HepG2 (cell line): ENCODE results near the gene NEURL2. TPM values are rescaled to one million over a fixed set of nuclear protein-coding genes. Genes with fewer than 3 reads are reported as not detected.
A peak's percentile ranks its signal among the peaks of the same experiment; 100 is the strongest.

Experiments
- ATF4 ChIP-seq, 2 experiments: fragments of 450-650 bp in 1 of 2; sonication (generic) in 1 of 2; formaldehyde crosslinking; IDR thresholded peaks; 2 replicates each; pipeline versions ENCODE4 v1.5.0 to v1.8.0; 2020 to 2022; ENCODE audit warnings: mild to moderate bottlenecking in 1 of 2, missing genetic modification reagents in 1 of 2
- FOXP4 ChIP-seq: sonication (generic); formaldehyde crosslinking; IDR thresholded peaks from 2 replicates; pipeline ENCODE4 v1.4.0; 2020; ENCODE audit warnings: missing genetic modification reagents
- MTERF4 ChIP-seq: sonication (generic); formaldehyde crosslinking; IDR thresholded peaks from 2 replicates; pipeline ENCODE4 v1.8.0; 2023; ENCODE audit warnings: mild to moderate bottlenecking, missing genetic modification reagents
- NCOR1 ChIP-seq: fragments of 200-600 bp; sonication (generic); IDR thresholded peaks from 2 replicates; pipeline ENCODE4 v1.7.0; 2017; ENCODE audit warnings: antibody characterized with exemption, low read length, borderline replicate concordance
- SSRP1 ChIP-seq: IDR thresholded peaks from 2 replicates; pipeline ENCODE4 v1.6.1; 2016; ENCODE audit warnings: control low read depth
- ZBTB33 ChIP-seq: sonication (generic); formaldehyde crosslinking; IDR thresholded peaks from 2 replicates; pipeline ENCODE4 v1.4.0; 2020; ENCODE audit warnings: missing genetic modification reagents
- ZNF501 ChIP-seq: sonication (generic); formaldehyde crosslinking; IDR thresholded peaks from 2 replicates; pipeline ENCODE4 v1.5.1; 2020; ENCODE audit warnings: mild to moderate bottlenecking, moderate library complexity, missing genetic modification reagents
- polyA plus RNA-seq, 8 experiments: library from polyadenylated mRNA; depleted of rRNA in 3 of 8; stranded (reverse) in 7 of 8; unstranded in 1 of 8; fragments of >200 nt; fragmentation: Illumina TruSeq in 4 of 8; extraction: Trizol in 4 of 8; gene quantifications; 2 replicates each; pipeline versions ENCODE4 v1.2.1 to v1.2.3, GENCODE V29; 2011 to 2016; ENCODE audit warnings: low read depth in 4 of 8, missing spikeins in 1 of 8, mixed read lengths in 1 of 8; ENCODE audit not compliant: insufficient read depth in 1 of 8
- total RNA-seq, 5 experiments: library from RNA; depleted of rRNA; stranded (reverse); fragments of >200 nt; fragmentation: Illumina TruSeq; extraction: Trizol; gene quantifications; 2 replicates each; pipeline ENCODE4 v1.2.3, GENCODE V29; 2016; ENCODE audit warnings: low read depth in 1 of 5

NEURL2 gene
- total and polyA plus RNA-seq, 2 of the 13 experiments (the other 11 are each of a cell fraction or from before 2014, with no cell fraction given): 7.2 to 9.7 TPM

- TF ChIP-seq NCOR1 (0 out of 2 replicates have a peak, but pooled peaks have one; percentile 19), MTERF4 (CRISPR knock-in tag) (no peak), ATF4 (CRISPR knock-in tag; IDR thresholded peaks at IDR 0.05) (no peak), SSRP1 (CRISPR knock-in tag) (0 out of 2 replicates have a peak, but pooled peaks have one; percentile 39), ZBTB33 (0 out of 2 replicates have a peak, but pooled peaks have one; percentile 23), FOXP4 (CRISPR knock-in tag) (peak; percentile 27; the same call in 1 of the 2 replicates), ZNF501 (CRISPR knock-in tag) (peak; percentile 76; the same call in 1 of the 2 replicates)
Observed at GRCh38 chr20:45924391-45925261, 33.6 kb upstream of the NEURL2 start (continued).
